Astrocyte of the spinal cord (primary cell): Measurements from ENCODE around the gene ARHGAP26.

ENCODE experiments used
- DNase-seq: peaks from one replicate; pipeline ENCODE4 v3.0.0; 2011; ENCODE audit warnings: low read depth, low spot score
- H3K4me3 ChIP-seq: 2 replicates; pipeline ENCODE4 v1.5.1; 2011; ENCODE audit warnings: low read depth, mild to moderate bottlenecking, low read length, moderate library complexity
- in situ Hi-C: cut with HindIII; loops from 2 replicates; pipeline ENCODE4 v1.10.0; 2017; ENCODE audit warnings: low sequenced_read_pairs
- TF ChIP-seq, protein P1 (sequence below): IDR thresholded peaks from 2 replicates; pipeline ENCODE4 v1.5.1; 2012; ENCODE audit warnings: low read depth, mild to moderate bottlenecking, low read length, inconsistent platforms

The ARHGAP26 gene

DNA sequence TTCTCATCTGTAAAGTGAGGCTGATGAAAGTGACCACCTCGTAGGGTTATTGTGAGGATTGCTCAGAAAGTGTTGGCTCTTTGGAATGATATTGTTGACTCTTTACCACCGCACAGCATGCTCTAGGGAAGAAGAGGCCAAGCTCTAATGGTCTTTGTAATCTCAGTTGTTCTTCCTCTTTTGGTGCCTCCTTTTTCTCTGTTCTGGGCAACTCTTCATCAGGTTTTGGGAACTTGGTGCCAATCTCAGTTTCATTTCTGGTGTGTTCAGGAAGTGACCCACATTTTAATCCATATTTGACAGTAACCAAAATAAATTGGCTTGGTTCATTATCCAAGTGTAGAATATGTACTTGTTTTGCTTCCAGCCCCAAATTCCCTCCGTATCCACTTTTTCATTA is 25.1 kb downstream of the ARHGAP26 start:
- in situ Hi-C loops, result no loop called here
- DNase-seq, result no peak
- no peak overlapping the region for H3K4me3 ChIP-seq
- TF ChIP-seq, protein P1, sequence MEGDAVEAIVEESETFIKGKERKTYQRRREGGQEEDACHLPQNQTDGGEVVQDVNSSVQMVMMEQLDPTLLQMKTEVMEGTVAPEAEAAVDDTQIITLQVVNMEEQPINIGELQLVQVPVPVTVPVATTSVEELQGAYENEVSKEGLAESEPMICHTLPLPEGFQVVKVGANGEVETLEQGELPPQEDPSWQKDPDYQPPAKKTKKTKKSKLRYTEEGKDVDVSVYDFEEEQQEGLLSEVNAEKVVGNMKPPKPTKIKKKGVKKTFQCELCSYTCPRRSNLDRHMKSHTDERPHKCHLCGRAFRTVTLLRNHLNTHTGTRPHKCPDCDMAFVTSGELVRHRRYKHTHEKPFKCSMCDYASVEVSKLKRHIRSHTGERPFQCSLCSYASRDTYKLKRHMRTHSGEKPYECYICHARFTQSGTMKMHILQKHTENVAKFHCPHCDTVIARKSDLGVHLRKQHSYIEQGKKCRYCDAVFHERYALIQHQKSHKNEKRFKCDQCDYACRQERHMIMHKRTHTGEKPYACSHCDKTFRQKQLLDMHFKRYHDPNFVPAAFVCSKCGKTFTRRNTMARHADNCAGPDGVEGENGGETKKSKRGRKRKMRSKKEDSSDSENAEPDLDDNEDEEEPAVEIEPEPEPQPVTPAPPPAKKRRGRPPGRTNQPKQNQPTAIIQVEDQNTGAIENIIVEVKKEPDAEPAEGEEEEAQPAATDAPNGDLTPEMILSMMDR, result no peak

DNA sequence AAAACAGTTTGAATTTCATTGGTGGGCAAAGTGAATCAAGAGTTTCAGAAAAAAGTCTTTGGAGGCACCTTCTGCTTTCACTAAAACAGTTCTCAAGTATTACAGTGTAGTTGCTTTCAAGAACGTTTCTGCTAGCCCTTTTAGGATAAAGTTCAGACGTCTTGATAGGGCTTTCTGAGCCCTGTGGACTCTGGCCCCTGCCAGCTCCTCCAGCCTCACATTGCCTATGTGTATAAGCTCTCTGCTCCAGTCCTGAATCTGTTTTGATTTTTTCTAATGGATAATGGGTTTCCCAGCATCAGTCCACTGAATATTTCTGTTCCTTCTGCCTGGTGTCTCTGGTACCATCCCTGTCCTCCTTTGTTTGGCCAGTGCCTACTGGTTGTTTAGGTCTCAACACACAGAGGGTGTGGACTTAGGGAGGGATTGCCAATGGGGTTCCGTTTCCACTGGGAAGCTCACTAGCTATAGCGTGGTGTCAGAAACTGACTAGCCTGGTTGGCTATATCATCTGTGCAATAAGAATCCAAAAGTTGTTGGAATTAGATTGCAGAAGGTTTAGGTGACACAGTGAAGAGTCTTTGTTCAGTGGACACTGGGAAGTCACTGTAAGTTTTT is 26.4 kb downstream of the ARHGAP26 start:
- no peak overlapping the region for H3K4me3 ChIP-seq
- DNase-seq, result no peak
- in situ Hi-C loops, result no loop called here
- TF ChIP-seq, protein P1, result no peak

DNA sequence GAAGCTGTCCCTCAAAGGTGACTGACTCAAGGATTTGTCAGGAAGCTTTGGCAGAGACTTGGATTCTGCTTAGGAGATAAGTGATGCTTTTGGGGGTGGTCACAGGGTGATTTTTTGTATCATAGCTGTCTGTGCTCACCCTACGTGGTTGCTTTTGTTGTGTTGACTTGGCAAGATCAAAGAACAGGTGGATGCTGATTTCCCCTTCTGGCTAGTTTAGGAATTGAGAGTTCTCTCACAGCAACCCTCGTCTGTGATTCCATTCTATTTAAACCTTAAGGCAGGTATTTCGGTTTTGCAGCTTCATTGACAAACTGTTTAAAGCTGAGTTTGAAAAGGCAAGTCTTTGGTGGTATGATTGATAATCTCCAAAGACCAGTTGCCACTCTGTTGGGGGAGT is 27.2 kb downstream of the ARHGAP26 start:
- no peak for DNase-seq
- TF ChIP-seq, protein P1, result no peak
- no peak overlapping the region for H3K4me3 ChIP-seq
- in situ Hi-C loops, result no loop called here

DNA sequence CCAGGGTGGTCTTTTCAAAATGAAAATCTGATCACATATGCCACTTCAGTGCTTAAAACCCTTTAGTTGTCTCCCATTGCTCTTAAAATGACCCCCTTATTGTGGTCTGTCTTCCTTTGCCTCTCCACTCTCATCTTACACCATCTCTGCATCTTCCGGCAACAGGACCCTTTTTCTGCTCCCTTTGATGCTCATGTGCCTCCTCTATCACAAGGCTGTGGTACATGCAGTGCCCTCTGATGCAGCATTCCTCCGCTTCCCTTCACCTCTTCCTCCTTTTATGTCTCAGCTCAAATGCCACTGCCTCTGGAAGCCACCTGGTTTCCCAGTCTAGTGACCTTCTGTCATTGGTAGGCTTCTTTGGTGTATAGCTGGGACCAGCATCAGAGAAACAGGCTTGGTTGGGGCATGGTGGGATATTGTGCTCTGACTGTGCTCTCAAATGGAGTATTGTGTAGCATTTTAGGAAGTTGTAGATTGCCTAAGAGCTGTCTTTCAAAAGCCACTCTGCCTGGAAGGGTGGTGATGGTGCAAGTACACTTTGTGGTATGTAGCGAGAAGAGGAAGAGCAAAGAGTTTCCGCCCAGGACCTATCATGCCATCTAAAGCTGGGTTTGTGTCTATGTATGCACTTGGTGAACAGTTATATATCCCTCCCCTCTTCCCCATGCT is 28.1 kb downstream of the ARHGAP26 start:
- no peak overlapping the region for H3K4me3 ChIP-seq
- no peak for DNase-seq
- TF ChIP-seq, protein P1, result no peak
- in situ Hi-C loops, result no loop called here

DNA sequence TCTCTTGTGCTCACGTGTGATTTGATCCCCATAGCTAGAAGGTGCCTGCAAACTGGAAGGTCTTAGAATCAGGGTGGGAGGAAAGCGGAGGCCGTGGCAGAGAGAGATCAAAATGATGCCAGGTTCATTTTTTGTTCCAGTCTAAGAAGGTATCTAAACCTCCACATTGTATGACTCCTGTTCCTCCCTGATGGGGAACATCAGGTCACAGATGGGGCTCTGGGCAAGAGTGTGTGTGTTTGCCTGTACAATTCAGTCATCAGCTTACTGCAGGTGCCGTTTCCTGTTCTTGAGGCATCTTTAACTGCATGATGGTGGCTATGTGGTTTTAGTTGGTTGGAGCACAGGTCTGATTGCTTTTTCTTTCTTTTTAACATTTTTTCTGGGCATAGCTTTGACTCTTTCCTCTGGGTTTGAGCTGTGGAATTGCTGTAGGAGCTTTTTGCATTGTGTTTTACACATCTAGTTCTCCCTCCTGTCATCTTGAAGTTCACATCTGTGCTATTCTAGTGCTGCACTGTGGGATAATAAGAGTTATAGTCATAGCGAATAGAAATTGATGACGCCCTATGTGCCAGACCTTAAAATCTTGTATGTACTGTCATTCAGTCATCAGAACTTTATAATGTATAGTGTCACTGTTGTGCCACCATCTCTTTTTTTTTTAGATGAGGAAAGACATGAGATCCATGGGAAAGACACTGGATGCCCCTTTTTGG is 30.8 kb downstream of the ARHGAP26 start:
- DNase-seq, result no peak
- in situ Hi-C loops, result no loop called here
- no peak overlapping the region for H3K4me3 ChIP-seq
- TF ChIP-seq, protein P1, result no peak

DNA sequence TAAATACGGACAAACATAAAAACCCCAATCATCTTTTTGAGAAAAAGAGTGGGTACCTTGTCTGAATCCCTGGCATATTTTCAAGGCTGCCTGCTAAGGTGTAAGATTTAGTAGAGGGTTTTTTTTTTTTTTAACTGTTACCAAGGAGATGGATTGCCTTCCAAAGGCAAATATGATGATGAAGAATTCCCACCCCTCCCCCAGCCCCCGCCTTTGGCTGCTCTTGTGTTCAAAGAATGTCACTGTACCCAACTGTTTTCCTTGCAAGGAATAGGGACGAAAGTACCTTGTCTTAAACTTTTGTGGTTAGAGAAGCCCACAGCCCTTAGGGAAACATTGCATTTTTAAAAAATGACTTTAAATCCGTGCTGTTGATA is 31.3 kb downstream of the ARHGAP26 start:
- no peak for DNase-seq
- no peak overlapping the region for H3K4me3 ChIP-seq
- in situ Hi-C loops, result no loop called here
- TF ChIP-seq, protein P1, result no peak
